ENCODE results near the gene CEP70. TPM values are rescaled to one million over a fixed set of nuclear protein-coding genes. Genes with fewer than 3 reads are reported as not detected.
A peak's percentile ranks its signal among the peaks of the same experiment; 100 is the strongest.

CEP70 gene
- total and polyA plus RNA-seq, 7 experiments from 2014 or later, result 11.8 to 35.1 (median 14.9) TPM

DNA sequence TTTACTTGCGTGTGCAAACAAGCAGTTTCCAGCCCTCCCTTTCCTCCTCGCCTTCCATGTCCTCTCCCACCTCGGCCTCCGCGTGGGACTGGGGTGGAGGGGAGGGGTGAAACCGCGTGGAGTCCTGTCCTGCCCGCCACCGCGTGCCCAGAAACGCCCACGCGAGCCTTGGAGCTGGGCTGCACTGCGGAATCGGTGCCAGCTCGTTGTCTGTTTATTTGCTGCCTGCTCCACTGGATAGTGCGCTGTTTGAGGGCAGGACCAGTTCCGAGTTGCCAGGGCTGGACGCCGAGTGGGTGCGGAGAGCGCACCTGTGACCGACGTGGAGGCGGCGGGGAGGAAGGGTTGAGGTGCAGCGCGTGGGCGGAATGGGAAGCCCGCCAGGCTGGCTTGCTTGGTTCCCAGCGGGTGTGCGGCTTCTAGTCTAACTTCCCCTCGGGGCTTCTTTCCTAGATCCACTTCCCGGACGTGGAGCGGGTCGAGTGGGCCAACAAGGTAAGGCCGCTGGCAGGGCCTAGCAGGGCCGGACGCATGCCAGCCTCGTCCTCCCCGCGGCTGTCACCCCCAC, 142.4 kb downstream of the CEP70 start:
- POLR2A ChIA-PET, result no interaction called here
- H3K4me3 ChIP-seq (ENCODE audit: low read length), result no peak overlapping the region

DNA sequence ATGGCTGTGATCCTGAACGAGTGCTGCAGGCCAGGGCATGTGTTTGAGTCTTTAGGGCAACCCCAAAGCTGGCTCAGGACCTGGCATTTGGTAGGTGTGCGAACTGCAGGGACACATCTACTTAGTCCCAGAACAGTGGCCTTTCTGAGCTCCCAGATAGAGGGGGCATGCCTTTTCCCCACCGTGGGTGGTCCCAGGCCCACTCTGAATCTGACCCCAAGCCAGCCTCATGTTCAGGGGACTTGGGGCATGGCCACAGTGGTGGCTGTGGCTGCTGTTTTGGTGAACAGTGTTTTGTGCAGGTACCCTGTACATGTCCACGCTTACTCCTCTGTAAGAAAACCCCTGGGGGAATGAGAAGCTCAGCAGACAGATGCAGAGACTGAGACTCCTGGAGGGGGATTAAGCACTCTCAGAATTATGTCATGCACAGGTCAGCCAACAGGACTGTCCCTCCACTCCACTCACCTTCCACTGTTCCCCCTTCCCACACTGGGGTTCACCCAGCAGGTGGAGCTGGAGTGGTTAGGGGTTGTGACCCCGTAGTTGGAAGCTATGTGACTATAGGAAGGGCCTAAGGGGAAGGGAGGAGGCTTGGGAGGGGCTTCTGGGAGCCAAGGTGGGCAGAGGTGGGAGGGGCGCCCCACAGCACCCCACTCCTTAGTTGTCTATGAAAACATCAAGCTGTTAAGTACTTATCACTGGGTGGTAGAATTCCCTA, 143.2 kb downstream of the CEP70 start:
- Histone ChIP-seq H3K9me3 (ENCODE audit: control insufficient read depth in 2 of 3, low read length in 3 of 3) (no peaks in the 10 kb centered on the region), H3K27me3 (ENCODE audit: control insufficient read depth in 2 of 2, insufficient read depth in 2 of 2, low read length in 2 of 2) (no peaks in the 10 kb centered on the region), H3K4me1 (ENCODE audit: control insufficient read depth in 2 of 2, insufficient read depth in 2 of 2, low read length in 2 of 2) (no peaks in the 10 kb centered on the region), H3K36me3 (ENCODE audit: control insufficient read depth in 2 of 3, insufficient read depth in 3 of 3, low read length in 3 of 3) (no peaks in the 10 kb centered on the region), H3K27ac (ENCODE audit: low read depth, low read length) (no peak overlapping the region), H3K4me3 (ENCODE audit: low read length) (no peak overlapping the region)
- CTCF ChIA-PET, result no interaction called here
- DNase-seq (no peak), ATAC-seq (no peak)
- Mint-ChIP-seq H3K27ac (no peak overlapping the region), H3K4me1 (peaks cover 0 to 3% (median 0%) of the 10 kb centered on the region in 7 donors), H3K27me3 (peaks cover 0 to 3% (median 0%) of the 10 kb centered on the region in 5 donors), H3K36me3 (no peaks in the 10 kb centered on the region), H3K4me3 (no peak overlapping the region), H3K9me3 (no peaks in the 10 kb centered on the region)
- POLR2A ChIA-PET, result no interaction called here
- intact Hi-C loops (cut with micrococcal nuclease), result no loop called here

More for the DNA sequence above, 142.4 kb downstream of the CEP70 start:
- H3K4me1 Mint-ChIP-seq, result peaks cover 0 to 9% (median 0%) of the 10 kb centered on the region in 7 donors
- no peaks in the 10 kb centered on the region for H3K36me3 Mint-ChIP-seq
- H3K27me3 Mint-ChIP-seq, result peaks cover 0 to 3% (median 0%) of the 10 kb centered on the region in 5 donors
- Histone ChIP-seq H3K4me1 (ENCODE audit: control insufficient read depth in 2 of 2, insufficient read depth in 2 of 2, low read length in 2 of 2) (no peaks in the 10 kb centered on the region), H3K36me3 (ENCODE audit: control insufficient read depth in 2 of 3, insufficient read depth in 3 of 3, low read length in 3 of 3) (no peaks in the 10 kb centered on the region), H3K27me3 (ENCODE audit: control insufficient read depth in 2 of 2, insufficient read depth in 2 of 2, low read length in 2 of 2) (no peaks in the 10 kb centered on the region), H3K9me3 (ENCODE audit: control insufficient read depth in 2 of 3, low read length in 3 of 3) (no peaks in the 10 kb centered on the region), H3K27ac (ENCODE audit: low read depth, low read length) (no peak overlapping the region)
- ATAC-seq (no peak), DNase-seq (no peak)
- CTCF ChIA-PET, result no interaction called here
- no peak overlapping the region for H3K4me3 Mint-ChIP-seq
- no peak overlapping the region for H3K27ac Mint-ChIP-seq
- intact Hi-C loops (cut with micrococcal nuclease), result no loop called here
- H3K9me3 Mint-ChIP-seq, result no peaks in the 10 kb centered on the region

DNA sequence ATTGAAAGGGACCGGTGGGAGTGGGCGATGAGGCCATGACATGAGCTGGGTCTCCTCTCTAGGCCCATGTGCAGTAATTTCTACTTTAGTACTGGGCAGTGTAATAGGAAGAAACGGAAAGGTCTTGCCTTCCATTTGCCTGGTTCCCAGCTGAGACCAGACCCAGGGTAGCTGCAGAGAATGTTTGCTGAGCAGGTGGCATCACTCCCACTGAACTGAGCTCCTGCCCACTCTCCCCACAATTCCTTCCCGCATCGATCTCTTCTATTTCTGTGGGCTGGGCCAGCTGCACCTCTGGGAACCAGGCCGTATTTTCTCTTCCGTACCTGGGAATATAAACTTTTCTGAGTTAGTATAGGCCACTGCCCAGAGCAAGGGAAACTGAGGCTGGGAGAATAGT, 143.9 kb downstream of the CEP70 start:
- ChIA-PET CTCF (no interaction called here), POLR2A (no interaction called here)
- intact Hi-C loops (cut with micrococcal nuclease), result no loop called here
- H3K9me3 ChIP-seq (ENCODE audit: control insufficient read depth in 2 of 3, low read length in 3 of 3), result no peaks in the 10 kb centered on the region
- no peak overlapping the region for H3K4me3 ChIP-seq (ENCODE audit: low read length)
- Mint-ChIP-seq H3K4me3 (no peak overlapping the region), H3K9me3 (no peaks in the 10 kb centered on the region), H3K4me1 (no peaks in the 10 kb centered on the region), H3K27ac (peak overlapping the region in 1 of 9 donors; percentile 56), H3K36me3 (no peaks in the 10 kb centered on the region), H3K27me3 (peaks cover 0 to 3% (median 0%) of the 10 kb centered on the region in 5 donors)
- H3K4me1 ChIP-seq (ENCODE audit: control insufficient read depth in 2 of 2, insufficient read depth in 2 of 2, low read length in 2 of 2), result no peaks in the 10 kb centered on the region
- DNase-seq (no peak), ATAC-seq (no peak)
- no peaks in the 10 kb centered on the region for H3K27me3 ChIP-seq (ENCODE audit: control insufficient read depth in 2 of 2, insufficient read depth in 2 of 2, low read length in 2 of 2)
- no peak overlapping the region for H3K27ac ChIP-seq (ENCODE audit: low read depth, low read length)
- H3K36me3 ChIP-seq (ENCODE audit: control insufficient read depth in 2 of 3, insufficient read depth in 3 of 3, low read length in 3 of 3), result no peaks in the 10 kb centered on the region

DNA sequence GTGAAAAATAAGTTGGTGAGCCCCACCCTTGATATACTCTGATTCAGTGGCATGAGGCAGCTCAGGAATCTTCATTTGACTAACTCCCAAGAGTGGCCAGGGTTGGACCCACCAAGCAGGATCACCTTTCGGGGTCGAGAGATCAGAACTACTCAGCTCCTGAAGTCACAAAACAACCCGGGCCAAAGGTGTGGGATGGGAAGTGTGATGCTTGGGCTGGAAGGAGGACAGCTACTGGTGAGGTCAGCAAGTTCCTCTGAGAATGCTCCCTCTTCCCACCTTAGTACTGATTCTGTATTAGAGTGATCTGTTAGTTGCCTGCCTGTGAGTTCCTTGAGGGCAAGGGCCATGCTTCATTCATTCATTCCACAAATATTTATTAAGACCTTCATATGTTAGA, 144.6 kb downstream of the CEP70 start:
- ATAC-seq (no peak), DNase-seq (no peak)
- CTCF ChIA-PET, result no interaction called here
- H3K4me1 ChIP-seq (ENCODE audit: control insufficient read depth in 2 of 2, insufficient read depth in 2 of 2, low read length in 2 of 2), result no peaks in the 10 kb centered on the region
- H3K4me3 Mint-ChIP-seq, result no peak overlapping the region
- no peak overlapping the region for H3K27ac ChIP-seq (ENCODE audit: low read depth, low read length)
- no peaks in the 10 kb centered on the region for H3K9me3 Mint-ChIP-seq
- H3K36me3 ChIP-seq (ENCODE audit: control insufficient read depth in 2 of 3, insufficient read depth in 3 of 3, low read length in 3 of 3), result no peaks in the 10 kb centered on the region
- H3K9me3 ChIP-seq (ENCODE audit: control insufficient read depth in 2 of 3, low read length in 3 of 3), result no peaks in the 10 kb centered on the region
- no peaks in the 10 kb centered on the region for H3K4me1 Mint-ChIP-seq
- H3K4me3 ChIP-seq (ENCODE audit: low read length), result no peak overlapping the region
- no peaks in the 10 kb centered on the region for H3K27me3 ChIP-seq (ENCODE audit: control insufficient read depth in 2 of 2, insufficient read depth in 2 of 2, low read length in 2 of 2)
- no peaks in the 10 kb centered on the region for H3K36me3 Mint-ChIP-seq
- POLR2A ChIA-PET, result no interaction called here
- peaks cover 0 to 3% (median 0%) of the 10 kb centered on the region in 5 donors for H3K27me3 Mint-ChIP-seq
- no peak overlapping the region for H3K27ac Mint-ChIP-seq
- intact Hi-C loops (cut with micrococcal nuclease), result no loop called here

GRCh38 chr3:138448631-138449030, 145.4 kb downstream of the CEP70 start:
- no peaks in the 10 kb centered on the region for H3K36me3 ChIP-seq (ENCODE audit: control insufficient read depth in 2 of 3, insufficient read depth in 3 of 3, low read length in 3 of 3)
- DNase-seq (no peak), ATAC-seq (no peak)
- no peak overlapping the region for H3K27ac ChIP-seq (ENCODE audit: low read depth, low read length)
- intact Hi-C loops (cut with micrococcal nuclease), result no loop called here
- Mint-ChIP-seq H3K36me3 (no peaks in the 10 kb centered on the region), H3K27ac (no peak overlapping the region), H3K4me3 (no peak overlapping the region), H3K4me1 (no peaks in the 10 kb centered on the region), H3K9me3 (no peaks in the 10 kb centered on the region), H3K27me3 (peaks cover 0 to 3% (median 0%) of the 10 kb centered on the region in 5 donors)
- H3K4me3 ChIP-seq (ENCODE audit: low read length), result no peak overlapping the region
- H3K27me3 ChIP-seq (ENCODE audit: control insufficient read depth in 2 of 2, insufficient read depth in 2 of 2, low read length in 2 of 2), result no peaks in the 10 kb centered on the region
- CTCF ChIA-PET, result no interaction called here
- POLR2A ChIA-PET, result no interaction called here
- no peaks in the 10 kb centered on the region for H3K4me1 ChIP-seq (ENCODE audit: control insufficient read depth in 2 of 2, insufficient read depth in 2 of 2, low read length in 2 of 2)
- no peaks in the 10 kb centered on the region for H3K9me3 ChIP-seq (ENCODE audit: control insufficient read depth in 2 of 3, low read length in 3 of 3)

DNA sequence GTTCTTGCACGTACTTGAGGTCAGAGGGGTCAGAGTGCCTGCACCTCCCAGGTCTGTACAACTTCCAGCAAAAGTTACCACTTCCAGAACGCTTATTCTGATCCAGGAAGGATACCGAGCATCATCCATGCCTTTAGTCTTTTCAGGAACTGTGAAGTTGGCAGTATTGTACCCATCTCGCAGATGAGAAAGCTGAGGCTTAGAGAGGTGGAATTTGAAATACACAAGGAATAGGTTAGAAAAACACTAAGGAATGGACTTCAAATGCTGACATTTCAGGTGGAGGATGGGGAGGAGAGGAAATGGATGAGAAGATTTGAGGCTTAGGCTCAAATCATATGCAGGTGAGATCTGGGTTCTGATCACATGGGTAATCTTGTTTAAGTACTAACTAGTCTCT, 148.4 kb downstream of the CEP70 start:
- peaks cover 0 to 6% (median 0%) of the 10 kb centered on the region in 5 donors for H3K27me3 Mint-ChIP-seq
- no peaks in the 10 kb centered on the region for H3K4me1 Mint-ChIP-seq
- no peak overlapping the region for H3K27ac Mint-ChIP-seq
- H3K27me3 ChIP-seq (ENCODE audit: control insufficient read depth in 2 of 2, insufficient read depth in 2 of 2, low read length in 2 of 2), result no peaks in the 10 kb centered on the region
- intact Hi-C loops (cut with micrococcal nuclease), result no loop called here
- no peaks in the 10 kb centered on the region for H3K9me3 ChIP-seq (ENCODE audit: control insufficient read depth in 2 of 3, low read length in 3 of 3)
- ChIA-PET CTCF (no interaction called here), POLR2A (no interaction called here)
- H3K36me3 ChIP-seq (ENCODE audit: control insufficient read depth in 2 of 3, insufficient read depth in 3 of 3, low read length in 3 of 3), result no peaks in the 10 kb centered on the region
- DNase-seq (no peak), ATAC-seq (no peak)
- H3K4me1 ChIP-seq (ENCODE audit: control insufficient read depth in 2 of 2, insufficient read depth in 2 of 2, low read length in 2 of 2), result no peaks in the 10 kb centered on the region
- H3K4me3 Mint-ChIP-seq, result no peak overlapping the region
- H3K9me3 Mint-ChIP-seq, result no peaks in the 10 kb centered on the region
- H3K36me3 Mint-ChIP-seq, result no peaks in the 10 kb centered on the region
- no peak overlapping the region for H3K4me3 ChIP-seq (ENCODE audit: low read length)
- H3K27ac ChIP-seq (ENCODE audit: low read depth, low read length), result no peak overlapping the region

DNA sequence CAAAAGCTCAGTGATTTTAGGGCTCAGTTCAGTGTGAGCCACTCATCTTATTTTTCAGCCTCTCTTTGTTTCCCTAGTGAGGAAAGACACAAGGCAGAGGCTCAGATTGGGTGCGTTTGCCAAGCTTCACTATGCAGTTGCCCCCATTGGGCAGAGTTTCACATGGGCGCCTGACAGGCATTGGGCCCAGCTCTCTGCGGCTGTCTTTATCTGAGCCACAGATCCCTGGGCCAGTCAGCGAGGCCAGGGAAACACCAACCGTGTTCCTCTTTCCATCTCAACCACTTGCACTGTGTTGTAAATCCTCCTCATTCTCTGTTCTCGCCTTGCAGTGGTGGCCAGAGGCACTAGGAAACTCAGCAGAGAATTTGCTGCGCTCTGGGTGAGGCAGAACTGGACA, 148.8 kb downstream of the CEP70 start:
- ChIA-PET CTCF (no interaction called here), POLR2A (no interaction called here)
- Histone ChIP-seq H3K4me3 (ENCODE audit: low read length) (no peak overlapping the region), H3K9me3 (ENCODE audit: control insufficient read depth in 2 of 3, low read length in 3 of 3) (no peaks in the 10 kb centered on the region), H3K27ac (ENCODE audit: low read depth, low read length) (no peak overlapping the region), H3K36me3 (ENCODE audit: control insufficient read depth in 2 of 3, insufficient read depth in 3 of 3, low read length in 3 of 3) (no peaks in the 10 kb centered on the region), H3K4me1 (ENCODE audit: control insufficient read depth in 2 of 2, insufficient read depth in 2 of 2, low read length in 2 of 2) (no peaks in the 10 kb centered on the region), H3K27me3 (ENCODE audit: control insufficient read depth in 2 of 2, insufficient read depth in 2 of 2, low read length in 2 of 2) (no peaks in the 10 kb centered on the region)
- intact Hi-C loops (cut with micrococcal nuclease), result no loop called here
- H3K4me3 Mint-ChIP-seq, result no peak overlapping the region
- no peaks in the 10 kb centered on the region for H3K36me3 Mint-ChIP-seq
- no peak for DNase-seq
- H3K4me1 Mint-ChIP-seq, result no peaks in the 10 kb centered on the region
- H3K9me3 Mint-ChIP-seq, result no peaks in the 10 kb centered on the region
- no peak for ATAC-seq
- peaks cover 0 to 6% (median 0%) of the 10 kb centered on the region in 5 donors for H3K27me3 Mint-ChIP-seq
- no peak overlapping the region for H3K27ac Mint-ChIP-seq
